ENCODE measurements around the gene ALK.

The ALK gene

DNA sequence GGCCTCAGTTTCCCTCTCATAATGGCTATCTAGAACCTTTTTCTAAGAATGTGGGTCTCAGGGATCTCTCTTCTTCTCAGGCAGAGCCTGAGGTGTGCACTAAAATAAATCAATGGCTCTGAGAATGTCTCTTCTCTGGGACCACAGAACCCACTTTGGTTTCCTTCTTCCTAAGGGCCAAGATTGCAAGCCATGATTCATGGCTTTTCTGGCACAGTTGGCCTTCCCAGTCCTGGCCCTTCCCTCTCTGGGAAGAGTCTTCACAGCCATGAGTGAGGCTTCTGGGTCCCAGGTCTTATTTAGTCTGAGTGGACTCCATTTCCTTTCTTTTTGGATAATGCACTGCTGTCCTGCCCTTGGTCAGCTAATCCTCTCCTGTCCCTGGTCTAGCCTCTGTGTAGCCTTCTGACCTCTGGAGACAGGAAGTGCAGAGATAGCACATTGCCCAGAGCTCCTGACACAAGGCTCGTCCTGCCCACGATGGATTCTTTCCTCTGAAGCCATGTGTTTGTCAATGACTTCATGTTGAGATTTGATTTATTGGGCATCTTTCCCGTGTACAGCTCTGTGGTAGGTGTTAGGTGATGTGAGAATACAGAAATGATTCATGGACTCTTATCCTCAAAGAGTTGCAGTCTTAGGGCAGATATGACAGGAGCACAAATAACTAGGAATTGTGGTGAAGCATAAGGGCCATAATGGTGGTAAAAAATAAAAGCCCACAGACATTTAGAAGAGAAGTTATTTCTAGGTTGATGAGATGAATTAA, 561.2 kb downstream of the ALK start:
- TF ChIP-seq TAF1 (IDR thresholded peaks at IDR 0.05; ENCODE audit: borderline replicate concordance, insufficient read depth, low read length) (no peak), POLR2AphosphoS5 (IDR thresholded peaks at IDR 0.05; ENCODE audit: low read depth, low read length) (no peak)

GRCh38 chr2:29353403-29353991, 567.9 kb downstream of the ALK start:
- no peak for TF ChIP-seq POLR2AphosphoS5 (IDR thresholded peaks at IDR 0.05; ENCODE audit: low read depth, low read length)
- no peak for TF ChIP-seq FOXP2 (optimal IDR thresholded peaks at IDR 0.05; ENCODE audit: borderline replicate concordance, extremely low read depth, extremely low read length, insufficient read depth)
- TF ChIP-seq, protein P1, sequence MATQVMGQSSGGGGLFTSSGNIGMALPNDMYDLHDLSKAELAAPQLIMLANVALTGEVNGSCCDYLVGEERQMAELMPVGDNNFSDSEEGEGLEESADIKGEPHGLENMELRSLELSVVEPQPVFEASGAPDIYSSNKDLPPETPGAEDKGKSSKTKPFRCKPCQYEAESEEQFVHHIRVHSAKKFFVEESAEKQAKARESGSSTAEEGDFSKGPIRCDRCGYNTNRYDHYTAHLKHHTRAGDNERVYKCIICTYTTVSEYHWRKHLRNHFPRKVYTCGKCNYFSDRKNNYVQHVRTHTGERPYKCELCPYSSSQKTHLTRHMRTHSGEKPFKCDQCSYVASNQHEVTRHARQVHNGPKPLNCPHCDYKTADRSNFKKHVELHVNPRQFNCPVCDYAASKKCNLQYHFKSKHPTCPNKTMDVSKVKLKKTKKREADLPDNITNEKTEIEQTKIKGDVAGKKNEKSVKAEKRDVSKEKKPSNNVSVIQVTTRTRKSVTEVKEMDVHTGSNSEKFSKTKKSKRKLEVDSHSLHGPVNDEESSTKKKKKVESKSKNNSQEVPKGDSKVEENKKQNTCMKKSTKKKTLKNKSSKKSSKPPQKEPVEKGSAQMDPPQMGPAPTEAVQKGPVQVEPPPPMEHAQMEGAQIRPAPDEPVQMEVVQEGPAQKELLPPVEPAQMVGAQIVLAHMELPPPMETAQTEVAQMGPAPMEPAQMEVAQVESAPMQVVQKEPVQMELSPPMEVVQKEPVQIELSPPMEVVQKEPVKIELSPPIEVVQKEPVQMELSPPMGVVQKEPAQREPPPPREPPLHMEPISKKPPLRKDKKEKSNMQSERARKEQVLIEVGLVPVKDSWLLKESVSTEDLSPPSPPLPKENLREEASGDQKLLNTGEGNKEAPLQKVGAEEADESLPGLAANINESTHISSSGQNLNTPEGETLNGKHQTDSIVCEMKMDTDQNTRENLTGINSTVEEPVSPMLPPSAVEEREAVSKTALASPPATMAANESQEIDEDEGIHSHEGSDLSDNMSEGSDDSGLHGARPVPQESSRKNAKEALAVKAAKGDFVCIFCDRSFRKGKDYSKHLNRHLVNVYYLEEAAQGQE (IDR thresholded peaks at IDR 0.05; ENCODE audit: insufficient read depth in 1 of 2, low read depth in 2 of 2, low read length in 2 of 2): no peak
- TF ChIP-seq SIN3A (IDR thresholded peaks at IDR 0.05; ENCODE audit: borderline replicate concordance, insufficient read depth, low read length): no peak
- TF ChIP-seq TAF1 (IDR thresholded peaks at IDR 0.05; ENCODE audit: borderline replicate concordance, insufficient read depth, low read length): no peak

GRCh38 chr2:29351916-29352591, 569.3 kb downstream of the ALK start:
- TF ChIP-seq FOXP2 (optimal IDR thresholded peaks at IDR 0.05; ENCODE audit: borderline replicate concordance, extremely low read depth, extremely low read length, insufficient read depth) (no peak), TAF1 (IDR thresholded peaks at IDR 0.05; ENCODE audit: borderline replicate concordance, insufficient read depth, low read length) (no peak), SIN3A (IDR thresholded peaks at IDR 0.05; ENCODE audit: borderline replicate concordance, insufficient read depth, low read length) (no peak), POLR2AphosphoS5 (IDR thresholded peaks at IDR 0.05; ENCODE audit: low read depth, low read length) (no peak)
- TF ChIP-seq, protein P1 (IDR thresholded peaks at IDR 0.05; ENCODE audit: insufficient read depth in 1 of 2, low read depth in 2 of 2, low read length in 2 of 2): no peak

DNA sequence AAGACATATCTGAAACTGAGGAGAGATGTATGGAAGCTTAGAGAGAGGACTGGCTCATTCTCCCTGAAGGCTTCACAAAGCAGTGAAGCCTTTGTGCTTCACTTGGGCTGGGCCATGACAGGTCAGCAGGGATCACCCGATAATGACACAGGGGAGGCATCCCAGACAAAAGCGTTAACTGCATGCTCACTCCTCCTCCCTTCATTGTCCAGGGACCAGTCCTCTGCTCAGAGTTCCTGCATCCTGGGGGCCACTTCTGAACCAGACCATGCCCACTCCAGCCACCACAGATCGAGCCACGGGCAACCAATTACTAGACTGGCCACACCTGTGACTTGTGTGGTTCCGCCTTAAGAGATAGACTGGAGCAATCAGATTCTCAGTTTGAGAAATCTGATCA, 570.1 kb downstream of the ALK start:
- TF ChIP-seq SIN3A (IDR thresholded peaks at IDR 0.05; ENCODE audit: borderline replicate concordance, insufficient read depth, low read length) (no peak), TAF1 (IDR thresholded peaks at IDR 0.05; ENCODE audit: borderline replicate concordance, insufficient read depth, low read length) (no peak), FOXP2 (optimal IDR thresholded peaks at IDR 0.05; ENCODE audit: borderline replicate concordance, extremely low read depth, extremely low read length, insufficient read depth) (no peak), POLR2AphosphoS5 (IDR thresholded peaks at IDR 0.05; ENCODE audit: low read depth, low read length) (no peak)
- TF ChIP-seq, protein P1 (IDR thresholded peaks at IDR 0.05; ENCODE audit: insufficient read depth in 1 of 2, low read depth in 2 of 2, low read length in 2 of 2): no peak

DNA sequence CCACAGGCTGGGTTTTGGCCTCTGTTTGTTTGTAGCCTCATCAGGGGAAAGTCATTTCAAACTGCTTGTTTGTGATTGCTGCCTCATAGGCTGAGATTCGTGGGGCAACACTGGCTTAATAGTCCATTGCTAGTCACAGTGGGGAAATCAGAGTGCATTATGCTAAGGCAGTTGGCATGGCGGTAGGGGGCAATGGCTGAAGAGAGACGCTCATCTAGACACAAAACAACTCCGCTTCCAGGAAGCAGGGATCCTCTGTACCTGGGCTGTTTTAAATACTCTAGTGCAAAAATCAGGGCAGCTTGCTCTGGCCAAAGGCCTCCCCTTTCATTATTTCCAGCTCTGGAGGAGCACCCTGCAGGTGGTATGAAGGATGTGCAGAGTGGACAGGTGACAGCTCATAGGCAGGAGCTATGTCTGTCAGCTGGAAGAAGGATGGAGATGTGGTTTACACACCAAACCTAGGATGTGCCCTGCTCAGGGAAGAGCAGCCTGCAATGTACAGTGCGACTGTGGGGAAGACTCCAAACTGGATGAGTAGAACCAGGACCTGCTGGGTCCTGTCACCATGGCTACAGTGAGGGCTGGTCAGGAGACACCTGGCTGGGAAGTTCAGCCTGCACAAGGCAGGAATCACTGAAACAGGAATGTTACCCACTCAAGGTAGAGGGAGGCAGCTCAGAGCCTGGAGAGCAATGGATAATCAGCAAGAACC, 571.9 kb downstream of the ALK start:
- no peak for TF ChIP-seq FOXP2 (optimal IDR thresholded peaks at IDR 0.05; ENCODE audit: borderline replicate concordance, extremely low read depth, extremely low read length, insufficient read depth)
- TF ChIP-seq, protein P1 (IDR thresholded peaks at IDR 0.05; ENCODE audit: insufficient read depth in 1 of 2, low read depth in 2 of 2, low read length in 2 of 2): no peak
- no peak for TF ChIP-seq POLR2AphosphoS5 (IDR thresholded peaks at IDR 0.05; ENCODE audit: low read depth, low read length)
- TF ChIP-seq SIN3A (IDR thresholded peaks at IDR 0.05; ENCODE audit: borderline replicate concordance, insufficient read depth, low read length): no peak
- TF ChIP-seq TAF1 (IDR thresholded peaks at IDR 0.05; ENCODE audit: borderline replicate concordance, insufficient read depth, low read length): no peak
